CD4-positive, alpha-beta T cell treated with Interleukin-6 at 100 ng/mL for 8 hours (primary cell): ENCODE results near the gene RAB31.

Source experiments
- DNase-seq: peaks from one replicate; pipeline ENCODE4 v3.0.0-alpha.2; 2020; ENCODE audit warnings: mixed read lengths, low spot score

RAB31 gene

DNA sequence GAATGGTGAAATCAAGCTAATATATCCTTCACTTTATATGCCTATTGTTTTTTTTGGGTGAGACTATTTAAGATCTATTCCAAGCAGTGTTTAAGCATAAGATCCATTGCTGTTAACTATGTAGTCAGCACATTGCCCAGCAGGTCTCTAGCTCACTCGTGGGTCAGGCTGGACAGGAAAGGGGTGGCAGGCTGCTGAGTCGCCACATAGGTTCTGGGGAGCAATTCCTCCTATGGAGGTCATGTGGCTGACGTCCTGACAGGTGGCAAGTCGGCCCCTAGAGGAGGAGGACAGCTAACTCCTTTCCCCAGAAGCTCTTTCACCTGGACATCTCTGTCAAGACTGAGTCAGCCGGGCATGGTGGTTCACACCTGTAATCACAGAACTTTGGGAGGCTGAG is 13.9 kb upstream of the RAB31 start:
- DNase-seq: no peak

- DNase-seq: no peak
Observed at GRCh38 chr18:9694952-9695495, 13.1 kb upstream of the RAB31 start.

DNA sequence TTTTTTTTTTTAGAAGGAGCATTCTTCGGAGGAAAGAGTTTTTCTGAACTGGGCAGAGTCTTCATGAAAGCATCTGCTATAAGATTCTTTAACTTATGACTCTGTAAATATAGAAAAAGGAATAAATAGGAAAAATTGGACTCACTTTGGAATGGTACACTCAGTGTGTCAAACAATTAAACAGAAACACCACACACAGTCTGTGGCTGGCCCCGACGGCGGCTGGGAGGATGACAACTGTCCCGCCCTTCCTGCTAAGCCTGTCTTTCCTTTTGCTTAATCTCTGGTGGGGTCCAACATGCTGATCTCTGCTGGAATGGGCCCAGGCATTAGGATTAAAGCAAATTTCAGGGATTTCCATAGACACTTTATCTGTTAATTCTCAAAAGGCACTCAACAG is 12.5 kb upstream of the RAB31 start:
- DNase-seq: no peak

DNA sequence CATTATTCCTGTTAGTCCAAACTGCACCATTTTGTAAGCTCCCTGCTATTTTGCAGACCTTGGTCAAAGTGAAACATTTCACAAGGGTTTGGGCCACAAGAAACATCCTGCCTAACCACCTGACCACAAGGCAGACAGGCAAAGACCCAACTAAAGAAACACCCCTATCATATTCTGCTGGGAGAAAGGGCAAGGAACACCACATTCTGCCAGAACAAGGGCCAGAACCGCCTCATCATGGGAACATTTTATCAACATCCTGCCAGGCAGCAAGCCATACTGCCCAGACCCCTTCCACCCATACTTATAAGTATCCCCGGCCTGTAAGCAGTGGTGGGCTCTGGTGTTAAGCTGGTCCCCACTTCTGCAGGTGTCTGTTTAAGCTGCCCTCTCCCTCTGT is 12.0 kb upstream of the RAB31 start:
- DNase-seq: no peak

- no peak for DNase-seq
Observed at GRCh38 chr18:9696701-9697100, 11.4 kb upstream of the RAB31 start.

- no peak for DNase-seq
Observed at GRCh38 chr18:9697121-9697520, 11.0 kb upstream of the RAB31 start.

DNA sequence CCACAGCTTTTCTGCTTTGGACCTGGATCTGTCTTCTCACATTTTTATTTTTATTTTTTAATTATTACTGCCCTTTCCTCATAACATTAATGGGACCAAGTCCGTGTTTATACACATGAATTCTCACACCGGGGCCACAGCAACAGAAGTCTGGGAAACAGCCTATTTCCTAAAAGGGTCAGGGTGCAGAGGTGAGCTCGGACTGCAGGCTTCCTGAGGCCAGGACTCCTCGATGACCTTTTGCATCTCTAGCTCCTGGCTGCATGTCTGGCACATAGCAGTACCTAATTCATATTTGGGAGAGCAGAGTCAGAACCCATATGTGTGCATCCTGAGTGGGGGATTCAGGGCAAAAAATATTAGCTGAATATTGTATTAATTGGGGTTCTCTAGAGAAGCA is 9.6 kb upstream of the RAB31 start:
- DNase-seq: no peak

GRCh38 chr18:9700261-9700796 is 7.8 kb upstream of the RAB31 start:
- DNase-seq: no peak

DNA sequence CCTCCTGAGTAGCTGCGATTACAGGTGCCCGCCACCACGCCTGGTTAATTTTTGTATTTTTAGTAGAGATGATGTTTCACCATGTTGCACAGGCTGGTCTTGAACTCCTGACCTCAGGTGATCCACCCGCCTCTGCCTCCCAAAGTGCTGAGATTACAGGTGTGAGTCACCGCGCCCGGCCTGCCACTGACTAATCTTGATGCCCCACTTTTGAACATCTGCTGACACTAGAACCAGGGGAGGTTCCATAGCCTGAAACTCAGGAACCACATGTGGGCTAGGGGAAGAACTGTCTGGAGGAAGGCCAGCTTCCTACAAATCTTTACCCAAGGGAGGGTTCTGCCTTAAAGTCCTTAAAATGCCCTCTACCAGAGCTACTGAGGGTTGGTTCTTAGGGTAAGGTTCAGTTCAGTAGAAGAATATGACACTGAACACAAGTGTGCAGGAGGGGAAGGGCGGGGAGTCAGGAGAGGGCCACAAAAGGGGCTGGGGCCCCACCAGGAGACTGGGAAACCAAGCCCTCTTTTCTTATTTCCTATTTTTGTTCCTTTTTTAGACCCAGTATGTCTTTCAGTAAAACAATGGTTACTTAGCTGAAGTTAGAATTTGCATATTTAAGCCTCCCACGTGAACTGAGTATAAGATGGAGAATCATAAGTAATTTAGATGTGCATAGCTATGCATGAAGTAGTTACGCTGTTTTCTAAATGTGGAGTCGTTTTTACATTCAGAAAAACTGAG is 6.3 kb upstream of the RAB31 start:
- no peak for DNase-seq

- DNase-seq: no peak
Observed at GRCh38 chr18:9704233-9705118, 3.6 kb upstream of the RAB31 start.

DNA sequence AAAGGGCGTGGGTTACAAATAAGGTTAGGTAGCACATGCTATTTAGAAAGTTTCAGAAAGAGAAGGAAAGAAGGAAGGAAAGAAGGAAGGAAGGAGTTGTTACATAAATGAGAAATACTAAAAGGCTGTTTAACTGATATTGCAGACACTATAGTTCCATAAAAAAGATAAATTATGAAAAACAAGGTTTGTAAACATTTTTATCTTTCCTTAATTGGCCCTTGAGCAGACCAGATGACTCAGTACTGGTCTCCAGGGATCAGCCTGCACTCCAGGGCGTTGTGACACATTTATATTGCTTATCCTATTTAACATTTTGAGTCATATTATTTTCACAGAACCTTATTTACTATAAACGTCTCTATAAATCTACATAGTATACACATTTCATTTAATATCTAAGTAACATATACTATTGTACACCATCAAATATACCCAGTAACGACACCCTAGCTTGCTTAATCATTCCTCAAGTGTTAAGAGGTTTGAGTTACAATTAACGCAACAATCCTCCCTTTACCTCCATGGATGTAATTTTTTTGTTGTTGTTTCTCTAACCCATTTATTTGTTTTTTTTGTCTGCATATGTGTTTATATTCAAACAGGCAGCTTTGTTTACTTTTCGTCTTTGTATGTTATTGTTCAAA is 2.8 kb upstream of the RAB31 start:
- DNase-seq: no peak

DNA sequence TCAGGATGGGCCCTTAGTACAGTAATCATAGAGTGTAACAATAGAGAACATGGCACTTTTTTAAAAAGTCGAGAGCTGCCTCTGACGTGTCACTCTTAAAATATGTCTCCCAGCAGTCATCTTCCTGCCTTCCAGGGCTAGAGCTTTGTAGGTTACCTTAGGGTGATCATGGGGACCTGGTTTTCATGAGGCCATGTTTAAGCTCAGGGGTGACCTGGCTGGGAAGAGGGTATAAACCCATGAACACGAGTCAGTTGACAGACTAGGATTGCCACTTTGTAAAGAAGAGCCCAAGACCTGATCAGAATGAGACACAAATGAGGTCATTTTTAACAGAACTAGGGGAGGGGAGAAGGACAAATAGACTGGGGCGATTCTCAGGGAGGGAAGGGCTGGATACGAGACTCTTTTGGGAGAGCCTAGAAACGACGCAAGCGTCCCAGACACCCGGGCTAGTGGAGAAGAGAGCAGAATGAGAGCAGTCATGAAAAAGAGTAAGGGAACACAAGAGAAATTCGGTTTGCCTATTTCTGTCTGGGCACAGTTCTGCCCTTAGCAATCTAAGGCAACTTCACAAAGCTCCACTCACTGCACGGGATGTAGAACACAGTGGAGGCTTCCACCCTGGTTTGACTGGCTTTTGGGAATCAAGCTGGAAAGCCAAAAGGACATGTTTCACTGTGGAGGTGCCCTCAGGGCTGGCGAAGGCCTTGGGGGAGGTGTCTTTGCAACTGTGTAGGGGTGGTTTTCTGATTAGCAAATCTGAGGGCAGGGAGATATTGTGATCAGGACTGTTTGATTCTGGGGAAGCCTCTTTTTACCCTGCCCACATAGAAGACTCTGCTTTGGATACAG is 1.8 kb upstream of the RAB31 start:
- no peak for DNase-seq

GRCh38 chr18:9707381-9708056 is 582 bp upstream of the RAB31 start:
- no peak for DNase-seq

DNA sequence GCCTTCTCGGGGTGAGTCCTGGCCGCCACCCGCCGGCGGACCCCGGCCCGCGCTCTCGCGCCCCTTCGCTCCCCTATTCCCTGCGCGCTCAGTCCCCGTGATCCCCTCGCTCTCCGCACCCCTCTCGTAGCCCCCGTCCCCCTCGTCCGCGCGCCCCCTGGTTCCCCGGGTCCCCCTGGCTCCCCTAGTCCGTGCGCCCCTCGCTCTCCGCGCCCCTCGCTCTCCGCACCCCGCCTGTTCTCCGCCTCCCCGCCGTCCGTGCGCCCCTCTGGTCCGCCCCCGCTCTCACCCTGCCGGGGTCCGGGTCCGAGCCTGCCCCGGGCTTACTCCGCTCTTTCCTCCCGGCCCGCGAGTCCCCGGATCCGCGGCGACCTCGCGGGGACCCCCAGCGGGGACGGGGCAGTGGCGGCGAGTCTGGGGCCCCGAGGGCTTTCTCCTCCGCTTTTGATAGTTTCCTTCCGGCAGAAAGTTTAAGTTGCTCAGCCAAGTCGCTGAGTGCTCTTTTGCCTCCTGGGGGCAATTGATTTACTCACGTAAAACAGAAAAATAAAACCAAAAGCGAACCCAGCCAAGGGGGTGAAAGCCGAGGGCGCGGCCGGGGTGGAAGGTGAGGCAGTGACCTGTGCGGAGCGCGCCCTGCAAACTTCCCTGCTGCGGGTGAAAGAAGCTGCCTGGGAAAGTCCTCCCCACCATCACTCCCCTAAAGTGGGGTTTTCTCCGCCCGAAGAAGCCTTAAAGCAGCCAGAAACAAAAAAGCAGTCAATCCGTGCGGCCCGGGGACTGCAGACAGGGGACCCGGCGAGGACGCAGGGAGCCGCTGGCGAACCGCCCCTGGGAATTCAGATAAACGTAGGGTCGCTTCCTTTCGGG is 568 bp downstream of the RAB31 start:
- no peak for DNase-seq

DNA sequence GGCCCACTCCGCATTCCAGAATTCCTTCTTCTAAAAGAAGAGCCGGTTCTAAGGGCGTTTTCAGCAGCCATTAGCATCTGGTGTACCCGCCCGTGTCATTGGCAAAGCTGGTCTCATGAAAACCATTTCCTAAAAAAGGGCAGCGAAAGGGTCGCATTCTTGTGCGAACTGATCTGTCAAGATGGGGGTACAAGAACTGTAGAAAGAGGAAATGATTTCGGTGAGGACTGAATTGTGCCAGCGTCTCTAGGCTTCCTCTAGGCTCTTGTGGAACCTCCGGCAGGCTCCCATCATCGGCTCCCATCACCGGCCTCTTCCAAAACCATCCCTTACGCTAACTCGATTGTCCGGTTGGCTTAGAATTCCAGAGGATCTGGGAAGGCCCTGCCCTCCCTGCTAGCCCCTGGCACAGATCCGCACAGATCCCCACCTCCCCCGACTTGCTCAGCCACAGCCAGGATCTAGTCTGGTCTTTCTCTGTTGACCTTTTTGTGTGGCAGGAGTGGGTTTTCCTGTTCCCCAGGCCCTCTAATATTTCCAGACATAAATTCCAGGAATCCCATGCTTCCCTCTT is 1.3 kb downstream of the RAB31 start:
- DNase-seq: no peak

GRCh38 chr18:9710037-9710436 is 1.9 kb downstream of the RAB31 start:
- no peak for DNase-seq

- no peak for DNase-seq
Observed at GRCh38 chr18:9711361-9712129, 3.4 kb downstream of the RAB31 start.

DNA sequence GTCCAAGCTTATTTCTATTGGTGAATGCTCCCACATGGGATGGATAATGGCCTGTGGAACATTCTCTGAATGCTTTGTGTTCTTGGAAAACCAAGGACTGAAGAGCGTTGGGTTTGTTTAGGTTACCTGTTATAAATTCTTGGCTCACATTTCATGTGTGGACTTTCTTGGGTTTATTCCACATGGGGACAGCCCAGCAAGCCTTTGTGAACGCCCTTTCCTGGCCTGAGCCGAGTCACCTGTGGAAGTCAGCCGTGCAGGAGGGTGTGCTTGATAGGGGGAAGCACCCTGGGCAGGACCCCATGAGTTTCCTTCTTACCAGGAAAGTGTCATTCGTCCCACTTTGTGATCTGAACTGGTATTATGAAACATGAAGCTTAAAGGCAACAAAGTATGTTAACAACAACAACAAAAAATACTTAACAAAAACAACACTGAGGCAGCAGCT is 4.1 kb downstream of the RAB31 start:
- no peak for DNase-seq

- no peak for DNase-seq
Observed at GRCh38 chr18:9712611-9713010, 4.5 kb downstream of the RAB31 start.
